Esophagus (tissue), 2 donors: ENCODE data around the gene FXYD6. TPM values are rescaled to one million over a fixed set of nuclear protein-coding genes. Genes with fewer than 3 reads are reported as not detected.
A peak's percentile ranks its signal among the peaks of the same experiment; 100 is the strongest.

Experiments
- H3K27ac ChIP-seq, 2 donors: one replicate each; pipeline ENCODE4 v1.5.1; 2013; ENCODE audit warnings: low read depth in 2 of 2, mild to moderate bottlenecking in 2 of 2, inconsistent platforms in 1 of 2, low read length in 1 of 2, moderate library complexity in 1 of 2
- H3K27me3 ChIP-seq, 2 donors: one replicate each; pipeline ENCODE4 v1.6.1; 2013; ENCODE audit warnings: low read length in 2 of 2, control low read depth in 1 of 2, mild to moderate bottlenecking in 1 of 2; ENCODE audit not compliant: insufficient read depth in 2 of 2, control insufficient read depth in 1 of 2
- H3K36me3 ChIP-seq, 2 donors: one replicate each; pipeline ENCODE4 v1.6.1; 2013; ENCODE audit warnings: low read length in 1 of 2; ENCODE audit not compliant: control insufficient read depth in 2 of 2, insufficient read depth in 2 of 2
- H3K4me1 ChIP-seq, 2 donors: one replicate each; pipeline ENCODE4 v1.6.1; 2013; ENCODE audit warnings: low read length in 1 of 2; ENCODE audit not compliant: control insufficient read depth in 2 of 2, insufficient read depth in 2 of 2
- H3K4me3 ChIP-seq, 2 donors: one replicate each; pipeline ENCODE4 v1.5.1; 2013; ENCODE audit warnings: low read length in 2 of 2, mild to moderate bottlenecking in 2 of 2, low read depth in 1 of 2, moderate library complexity in 1 of 2
- H3K9me3 ChIP-seq, 2 donors: one replicate each; pipeline ENCODE4 v1.6.1; 2013; ENCODE audit warnings: mild to moderate bottlenecking in 2 of 2, low read depth in 1 of 2, low read length in 1 of 2, moderate library complexity in 1 of 2; ENCODE audit not compliant: control insufficient read depth in 2 of 2, insufficient read depth in 1 of 2
- whole genome bisulfite sequencing, 2 donors: extraction: QIAGEN DNeasy Blood & Tissue Kit; methylation state at CpG; one replicate each; pipeline ENCODE4 v1.1.7; 2013; 5-methylcytosine and 5-hydroxymethylcytosine counted together
- polyA plus RNA-seq, 2 donors: library from polyadenylated mRNA; stranded (reverse); fragments of 200-250 nt; gene quantifications; one replicate each; pipeline ENCODE4 v1.2.3, GENCODE V29; 2013
- donor health status: healthy with polysubstance abuse.
- donor health status: Bipolar disorder and iron deficiency.

FXYD6 gene
- polyA plus RNA-seq, 2 donors: 3.4 to 7.0 TPM

GRCh38 chr11:117878939-117879475 is 2.5 kb upstream of the FXYD6 start:
- 85 to 87% methylated on average over 3 of the region's 3 CpGs for WGBS, 2 donors
- H3K4me1 ChIP-seq: peaks cover 10 to 14% of the 10 kb centered on the region in 2 donors
- H3K27me3 ChIP-seq: peaks cover 0 to 5% of the 10 kb centered on the region in 2 donors
- no peak overlapping the region for H3K27ac ChIP-seq
- no peaks in the 10 kb centered on the region for H3K9me3 ChIP-seq
- no peak overlapping the region for H3K4me3 ChIP-seq
- no peaks in the 10 kb centered on the region for H3K36me3 ChIP-seq

GRCh38 chr11:117878314-117878938 is 2.0 kb upstream of the FXYD6 start:
- Histone ChIP-seq H3K4me1 (peaks cover 10 to 14% of the 10 kb centered on the region in 2 donors), H3K27me3 (peaks cover 0 to 5% of the 10 kb centered on the region in 2 donors)
- WGBS, 2 donors: 85% methylated on average over 6 of the region's 6 CpGs

GRCh38 chr11:117877120-117877784 is 794 bp upstream of the FXYD6 start:
- Histone ChIP-seq H3K36me3 (no peaks in the 10 kb centered on the region), H3K27me3 (peaks cover 0 to 5% of the 10 kb centered on the region in 2 donors), H3K4me1 (peaks cover 10 to 14% of the 10 kb centered on the region in 2 donors), H3K4me3 (peak overlapping the region in 1 of 2 donors; percentile 52), H3K27ac (peak overlapping the region; percentile 36 to 68), H3K9me3 (no peaks in the 10 kb centered on the region)
- 38 to 50% methylated on average over 12 of the region's 12 CpGs for WGBS, 2 donors

More at GRCh38 chr11:117878314-117878938, 2.0 kb upstream of the FXYD6 start:
- H3K36me3 ChIP-seq: no peaks in the 10 kb centered on the region
- H3K9me3 ChIP-seq: no peaks in the 10 kb centered on the region
- no peak overlapping the region for H3K4me3 ChIP-seq
- H3K27ac ChIP-seq: no peak overlapping the region

GRCh38 chr11:117876059-117876340 is 458 bp downstream of the FXYD6 start:
- 1% methylated on average over 9 of the region's 9 CpGs for WGBS, 2 donors
- no peaks in the 10 kb centered on the region for H3K9me3 ChIP-seq
- H3K4me3 ChIP-seq: peak overlapping the region; percentile 48 to 52
- peaks cover 10 to 18% of the 10 kb centered on the region in 2 donors for H3K4me1 ChIP-seq
- peak overlapping the region in 1 of 2 donors; percentile 44 for H3K27ac ChIP-seq
- H3K27me3 ChIP-seq: peaks cover 0 to 5% of the 10 kb centered on the region in 2 donors
- no peaks in the 10 kb centered on the region for H3K36me3 ChIP-seq

- Histone ChIP-seq H3K4me3 (peak overlapping the region; percentile 48 to 52), H3K27ac (peak overlapping the region in 1 of 2 donors; percentile 44), H3K36me3 (no peaks in the 10 kb centered on the region), H3K27me3 (peaks cover 0 to 5% of the 10 kb centered on the region in 2 donors), H3K9me3 (no peaks in the 10 kb centered on the region), H3K4me1 (peaks cover 10 to 18% of the 10 kb centered on the region in 2 donors)
- 3 to 4% methylated on average over 18 to 20 of the region's 20 CpGs for WGBS, 2 donors
Measured at GRCh38 chr11:117875382-117876058, 938 bp downstream of the FXYD6 start.

GRCh38 chr11:117874910-117875381 is 1.5 kb downstream of the FXYD6 start:
- WGBS, 2 donors: 89 to 92% methylated on average over 4 of the region's 4 CpGs
- no peak overlapping the region for H3K4me3 ChIP-seq
- peaks cover 0 to 5% of the 10 kb centered on the region in 2 donors for H3K27me3 ChIP-seq
- peaks cover 10 to 23% of the 10 kb centered on the region in 2 donors for H3K4me1 ChIP-seq
- no peaks in the 10 kb centered on the region for H3K9me3 ChIP-seq
- no peak overlapping the region for H3K27ac ChIP-seq
- H3K36me3 ChIP-seq: no peaks in the 10 kb centered on the region

GRCh38 chr11:117874253-117874909 is 2.1 kb downstream of the FXYD6 start:
- Histone ChIP-seq H3K4me1 (peaks cover 10 to 23% of the 10 kb centered on the region in 2 donors), H3K4me3 (no peak overlapping the region), H3K27ac (no peak overlapping the region), H3K9me3 (no peaks in the 10 kb centered on the region), H3K27me3 (peaks cover 0 to 5% of the 10 kb centered on the region in 2 donors), H3K36me3 (no peaks in the 10 kb centered on the region)
- 63 to 65% methylated on average over 16 of the region's 16 CpGs for WGBS, 2 donors

GRCh38 chr11:117873828-117874125 is 2.7 kb downstream of the FXYD6 start:
- Histone ChIP-seq H3K27ac (no peak overlapping the region), H3K9me3 (no peaks in the 10 kb centered on the region), H3K36me3 (no peaks in the 10 kb centered on the region), H3K27me3 (peaks cover 0 to 5% of the 10 kb centered on the region in 2 donors), H3K4me1 (peaks cover 10 to 23% of the 10 kb centered on the region in 2 donors), H3K4me3 (no peak overlapping the region)
- WGBS, 2 donors: 82 to 88% methylated on average over 8 of the region's 8 CpGs
